22Rv1 (cell line): ENCODE results near the gene PPM1H.
A peak's percentile ranks its signal among the peaks of the same experiment; 100 is the strongest.
"Not testable (repeated sequence)": the region's sequence is repeated elsewhere in the genome, so short reads cannot be mapped to it uniquely, and the experiment has no call there.

Experiments used
- H3K27ac ChIP-seq: fragments of 450-650 bp; 2 replicates; pipeline ENCODE4 v1.5.1; 2017
- CTCF ChIP-seq: fragments of 450-650 bp; IDR thresholded peaks from 2 replicates; pipeline ENCODE4 v1.5.1; 2017; ENCODE audit warnings: mild to moderate bottlenecking
- ZFX ChIP-seq: fragments of 450-650 bp; IDR thresholded peaks from 2 replicates; pipeline ENCODE4 v1.6.1; 2017; ENCODE audit warnings: antibody characterized with exemption, borderline replicate concordance

PPM1H gene

GRCh38 chr12:62971769-62972525 lies 37.0 kb upstream of the PPM1H start:
- H3K27ac ChIP-seq = peak overlapping the region; percentile 19; the same call in 1 of the 2 replicates
- TF ChIP-seq CTCF = no peak

GRCh38 chr12:62969695-62970094 lies 34.7 kb upstream of the PPM1H start:
- 0 out of 2 replicates have a peak overlapping the region, but pooled peaks have one; percentile 73 for H3K27ac ChIP-seq
- TF ChIP-seq ZFX (no peak), CTCF (no peak)

- H3K27ac ChIP-seq = peak overlapping the region; percentile 73
- TF ChIP-seq ZFX = no peak
Measured at GRCh38 chr12:62967701-62968100, 32.8 kb upstream of the PPM1H start.

GRCh38 chr12:62966990-62967506 lies 32.1 kb upstream of the PPM1H start:
- no peak for TF ChIP-seq CTCF
- no peak for TF ChIP-seq ZFX
- peak overlapping the region; percentile 73 for H3K27ac ChIP-seq

GRCh38 chr12:62966446-62966989 lies 31.6 kb upstream of the PPM1H start:
- peak overlapping the region; percentile 73 for H3K27ac ChIP-seq

- peak overlapping the region; percentile 73 for H3K27ac ChIP-seq
Measured at GRCh38 chr12:62965700-62966099, 30.8 kb upstream of the PPM1H start.

- not testable (repeated sequence) for H3K27ac ChIP-seq
Measured at GRCh38 chr12:62965242-62965641, 30.3 kb upstream of the PPM1H start.

- no peak overlapping the region for H3K27ac ChIP-seq
- TF ChIP-seq CTCF (no peak), ZFX (no peak)
Measured at GRCh38 chr12:62963486-62964041, 28.6 kb upstream of the PPM1H start.

- H3K27ac ChIP-seq = no peak overlapping the region
- TF ChIP-seq ZFX = no peak
- TF ChIP-seq CTCF = no peak
Measured at GRCh38 chr12:62960324-62960723, 25.4 kb upstream of the PPM1H start.
